H9 (cell line): Measurements from ENCODE around the gene SLC35A1. TPM values are rescaled to one million over a fixed set of nuclear protein-coding genes. Genes with fewer than 3 reads are reported as not detected.

Experiments
- DNase-seq: peaks from one replicate; pipeline ENCODE4 v3.0.0-alpha.2; 2017
- H2AFZ ChIP-seq: one replicate; pipeline ENCODE4 v1.6.1; 2013; ENCODE audit warnings: mild to moderate bottlenecking, low read length, control low read depth, moderate library complexity
- H2AK5ac ChIP-seq: 2 replicates; pipeline ENCODE4 v1.6.1; 2013; ENCODE audit warnings: low read length, control low read depth, mixed read lengths; ENCODE audit not compliant: insufficient read length
- H2BK120ac ChIP-seq: one replicate; pipeline ENCODE4 v1.6.1; 2013; ENCODE audit warnings: low read depth, mild to moderate bottlenecking, low read length, control low read depth, inconsistent platforms; ENCODE audit not compliant: poor library complexity, severe bottlenecking
- H2BK12ac ChIP-seq: 2 replicates; pipeline ENCODE4 v1.6.1; 2013; ENCODE audit warnings: low read length, control low read depth, mixed read lengths, low read depth; ENCODE audit not compliant: insufficient read length
- H2BK15ac ChIP-seq: 2 replicates; pipeline ENCODE4 v1.6.1; 2013; ENCODE audit warnings: low read depth, low read length, control low read depth
- H2BK20ac ChIP-seq: one replicate; pipeline ENCODE4 v1.6.1; 2013; ENCODE audit warnings: low read depth, mild to moderate bottlenecking, low read length, control low read depth, inconsistent platforms; ENCODE audit not compliant: poor library complexity, severe bottlenecking
- H2BK5ac ChIP-seq: 2 replicates; pipeline ENCODE4 v1.6.1; 2013; ENCODE audit warnings: low read length, control low read depth, mixed read lengths; ENCODE audit not compliant: insufficient read length
- H3K14ac ChIP-seq: 2 replicates; pipeline ENCODE4 v1.6.1; 2013; ENCODE audit warnings: low read length, control low read depth; ENCODE audit not compliant: insufficient read depth
- H3K18ac ChIP-seq: 2 replicates; pipeline ENCODE4 v1.6.1; 2013; ENCODE audit warnings: low read depth, mild to moderate bottlenecking, mixed read lengths, low read length, control low read depth; ENCODE audit not compliant: insufficient read length
- H3K23ac ChIP-seq: 2 replicates; pipeline ENCODE4 v1.6.1; 2013; ENCODE audit warnings: low read length, control low read depth, mixed read lengths, low read depth; ENCODE audit not compliant: insufficient read length
- H3K23me2 ChIP-seq: 2 replicates; pipeline ENCODE4 v1.6.1; 2013; ENCODE audit warnings: low read depth, mild to moderate bottlenecking, mixed read lengths, low read length, control low read depth; ENCODE audit not compliant: insufficient read length, poor library complexity, severe bottlenecking
- H3K27ac ChIP-seq: 2 replicates; pipeline ENCODE4 v1.5.1; 2013; ENCODE audit warnings: low read length, control low read depth, mixed read lengths, low read depth; ENCODE audit not compliant: insufficient read length
- H3K27me3 ChIP-seq: 2 replicates; pipeline ENCODE4 v1.6.1; 2013; ENCODE audit warnings: low read length, control low read depth, inconsistent platforms; ENCODE audit not compliant: insufficient read depth
- H3K4ac ChIP-seq: 2 replicates; pipeline ENCODE4 v1.6.1; 2013; ENCODE audit warnings: low read depth, mild to moderate bottlenecking, control low read depth, inconsistent platforms, low read length, moderate library complexity
- H3K4me1 ChIP-seq: 2 replicates; pipeline ENCODE4 v1.6.1; 2013; ENCODE audit warnings: low read length, control low read depth, inconsistent platforms; ENCODE audit not compliant: insufficient read depth
- H3K4me2 ChIP-seq: 2 replicates; pipeline ENCODE4 v1.6.1; 2013; ENCODE audit warnings: low read length, control low read depth, mixed read lengths; ENCODE audit not compliant: insufficient read length, insufficient read depth
- H3K56ac ChIP-seq: 2 replicates; pipeline ENCODE4 v1.6.1; 2013; ENCODE audit warnings: low read depth, mild to moderate bottlenecking, mixed read lengths, low read length, control low read depth; ENCODE audit not compliant: insufficient read length
- H3K79me1 ChIP-seq: 2 replicates; pipeline ENCODE4 v1.6.1; 2013; ENCODE audit warnings: low read depth, mild to moderate bottlenecking, moderate library complexity, low read length, control low read depth, inconsistent platforms; ENCODE audit not compliant: insufficient read depth, poor library complexity, severe bottlenecking
- H3K79me2 ChIP-seq: 2 replicates; pipeline ENCODE4 v1.6.1; 2013; ENCODE audit warnings: low read length, control low read depth, inconsistent platforms; ENCODE audit not compliant: insufficient read depth
- H3K9ac ChIP-seq: 2 replicates; pipeline ENCODE4 v1.6.1; 2013; ENCODE audit warnings: low read length, control low read depth, mixed read lengths; ENCODE audit not compliant: insufficient read length; ENCODE audit errors: extremely low read depth
- H3K9me3 ChIP-seq: one replicate; pipeline ENCODE4 v1.6.1; 2013; ENCODE audit warnings: low read depth, low read length, inconsistent platforms; ENCODE audit not compliant: control insufficient read depth
- H3T11ph ChIP-seq: one replicate; pipeline ENCODE4 v1.6.1; 2013; ENCODE audit warnings: mild to moderate bottlenecking, low read length, control low read depth, inconsistent platforms
- H4K20me1 ChIP-seq: one replicate; pipeline ENCODE4 v1.6.1; 2013; ENCODE audit not compliant: control insufficient read depth, insufficient read length, insufficient read depth
- H4K5ac ChIP-seq: 2 replicates; pipeline ENCODE4 v1.6.1; 2013; ENCODE audit warnings: low read depth, mild to moderate bottlenecking, mixed read lengths, low read length, control low read depth; ENCODE audit not compliant: insufficient read length
- H4K8ac ChIP-seq: replicated peaks from 2 replicates; pipeline ENCODE4 v1.6.1; 2013; ENCODE audit warnings: low read length, control low read depth, mixed read lengths, low read depth; ENCODE audit not compliant: insufficient read length
- H4K91ac ChIP-seq: 2 replicates; pipeline ENCODE4 v1.6.1; 2013; ENCODE audit warnings: low read depth, mild to moderate bottlenecking, moderate library complexity, mixed read lengths, low read length, control low read depth; ENCODE audit not compliant: insufficient read length
- H3K27ac Mint-ChIP-seq, 3 experiments: 2 replicates in 2 of 3; 3 replicates in 1 of 3; pipeline ENCODE4 v1.8.0; 2020 to 2021; ENCODE audit warnings: mixed read lengths in 3 of 3, mild to moderate bottlenecking in 1 of 3, moderate library complexity in 1 of 3
- H3K27me3 Mint-ChIP-seq: 2 replicates; pipeline ENCODE4 v1.8.0; 2021; ENCODE audit warnings: low read depth, mild to moderate bottlenecking, moderate library complexity, mixed read lengths
- H3K36me3 Mint-ChIP-seq, 3 experiments: 2 replicates in 2 of 3; 3 replicates in 1 of 3; pipeline ENCODE4 v1.8.0; 2020 to 2021; ENCODE audit warnings: low read depth in 3 of 3, mixed read lengths in 3 of 3; ENCODE audit not compliant: insufficient read depth in 1 of 3
- H3K4me1 Mint-ChIP-seq, 2 experiments: 2 replicates each; pipeline ENCODE4 v1.8.0; 2020; ENCODE audit warnings: mixed read lengths in 2 of 2
- H3K4me3 Mint-ChIP-seq, 2 experiments: 2 replicates in 1 of 2; 3 replicates in 1 of 2; pipeline ENCODE4 v1.8.0; 2020 to 2021; ENCODE audit warnings: mild to moderate bottlenecking in 2 of 2, mixed read lengths in 2 of 2, moderate library complexity in 1 of 2
- H3K9me3 Mint-ChIP-seq, 2 experiments: 2 replicates in 1 of 2; 3 replicates in 1 of 2; pipeline ENCODE4 v1.8.0; 2020; ENCODE audit warnings: mild to moderate bottlenecking in 2 of 2, mixed read lengths in 2 of 2, moderate library complexity in 1 of 2
- WGBS: extraction: QIAGEN DNeasy Blood & Tissue Kit; methylation state at CpG from one replicate; pipeline ENCODE4 v1.1.7; 2013; ENCODE audit warnings: missing lambda C conversion rate, low lambda C conversion rate, mixed read lengths; ENCODE audit not compliant: insufficient read length; ENCODE audit errors: extremely low coverage; 5-methylcytosine and 5-hydroxymethylcytosine counted together
- total RNA-seq: library from RNA; stranded (reverse); gene quantifications from 2 replicates; pipeline ENCODE4 v1.2.1, GENCODE V29; 2021
- TF ChIP-seq, protein P1 (sequence below): fragments of 200-600 bp; sonication (generic); conservative IDR thresholded peaks from 3 replicates; pipeline ENCODE4 v1.8.0; 2021; ENCODE audit warnings: antibody characterized with exemption, mild to moderate bottlenecking

Gene SLC35A1
- total RNA-seq, 1 experiment from 2014 or later, result 6.1 TPM

DNA sequence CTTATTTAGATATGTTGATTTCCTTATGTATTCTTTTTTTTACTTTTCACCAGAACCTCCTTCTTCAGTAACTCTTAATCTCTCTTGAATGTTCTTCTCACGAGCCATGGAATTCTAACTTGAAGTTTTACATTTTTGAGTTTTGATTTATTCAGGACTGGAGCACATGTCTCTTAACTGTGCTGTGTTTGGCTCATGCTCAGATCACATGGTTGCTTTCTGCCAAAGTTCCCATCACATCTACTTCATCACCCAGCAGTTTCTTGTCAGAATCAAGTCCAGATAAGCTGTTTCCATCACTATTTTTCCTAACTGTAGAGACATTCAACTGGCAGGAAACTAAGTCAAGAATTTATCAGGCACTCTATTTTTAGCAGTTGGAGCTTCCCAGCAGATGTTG lies 31.7 kb downstream of the SLC35A1 start:
- Histone ChIP-seq H4K5ac (no peak overlapping the region), H3K4ac (no peak overlapping the region), H3T11ph (no peak overlapping the region), H2BK5ac (no peak overlapping the region), H3K23me2 (no peaks in the 10 kb centered on the region), H2AK5ac (no peak overlapping the region), H3K4me1 (no peaks in the 10 kb centered on the region), H4K91ac (no peak overlapping the region), H3K23ac (no peak overlapping the region), H4K20me1 (no peaks in the 10 kb centered on the region), H3K9ac (no peak overlapping the region), H2BK20ac (no peak overlapping the region), H3K27ac (no peak overlapping the region), H3K27me3 (no peaks in the 10 kb centered on the region), H3K79me2 (no peaks in the 10 kb centered on the region), H2BK120ac (no peak overlapping the region), H3K18ac (no peak overlapping the region), H2AFZ (no peak overlapping the region), H2BK15ac (no peak overlapping the region), H2BK12ac (no peak overlapping the region), H3K14ac (no peak overlapping the region), H4K8ac (no peak overlapping the region), H3K9me3 (no peaks in the 10 kb centered on the region), H3K56ac (no peak overlapping the region), H3K79me1 (no peaks in the 10 kb centered on the region), H3K4me2 (no peak overlapping the region)
- peaks cover 0 to 14% (median 0%) of the 10 kb centered on the region in 3 experiments; a peak in 2 of 7 replicates for H3K36me3 Mint-ChIP-seq
- no peaks in the 10 kb centered on the region for H3K9me3 Mint-ChIP-seq
- no peaks in the 10 kb centered on the region for H3K4me1 Mint-ChIP-seq
- DNase-seq, result no peak
- WGBS, result no CpG with 5 or more reads among the region's 1 CpG
- H3K27ac Mint-ChIP-seq, result no peak overlapping the region
- no peak overlapping the region for H3K4me3 Mint-ChIP-seq
- no peaks in the 10 kb centered on the region for H3K27me3 Mint-ChIP-seq
- TF ChIP-seq, protein P1, sequence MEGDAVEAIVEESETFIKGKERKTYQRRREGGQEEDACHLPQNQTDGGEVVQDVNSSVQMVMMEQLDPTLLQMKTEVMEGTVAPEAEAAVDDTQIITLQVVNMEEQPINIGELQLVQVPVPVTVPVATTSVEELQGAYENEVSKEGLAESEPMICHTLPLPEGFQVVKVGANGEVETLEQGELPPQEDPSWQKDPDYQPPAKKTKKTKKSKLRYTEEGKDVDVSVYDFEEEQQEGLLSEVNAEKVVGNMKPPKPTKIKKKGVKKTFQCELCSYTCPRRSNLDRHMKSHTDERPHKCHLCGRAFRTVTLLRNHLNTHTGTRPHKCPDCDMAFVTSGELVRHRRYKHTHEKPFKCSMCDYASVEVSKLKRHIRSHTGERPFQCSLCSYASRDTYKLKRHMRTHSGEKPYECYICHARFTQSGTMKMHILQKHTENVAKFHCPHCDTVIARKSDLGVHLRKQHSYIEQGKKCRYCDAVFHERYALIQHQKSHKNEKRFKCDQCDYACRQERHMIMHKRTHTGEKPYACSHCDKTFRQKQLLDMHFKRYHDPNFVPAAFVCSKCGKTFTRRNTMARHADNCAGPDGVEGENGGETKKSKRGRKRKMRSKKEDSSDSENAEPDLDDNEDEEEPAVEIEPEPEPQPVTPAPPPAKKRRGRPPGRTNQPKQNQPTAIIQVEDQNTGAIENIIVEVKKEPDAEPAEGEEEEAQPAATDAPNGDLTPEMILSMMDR, result no peak
